GM21576 (cell line): ENCODE results near the gene SLC35G1.

Experiments
- ATAC-seq: cut with Tn5 transposase; IDR thresholded peaks from one replicate; pipeline ENCODE4 v1.9.1; 2021; ENCODE audit warnings: mild to moderate bottlenecking, moderate library complexity; ENCODE audit not compliant: unreplicated experiment

SLC35G1 gene

GRCh38 chr10:93893646-93894515, at the start of gene SLC35G1:
SLC35G1 (plus strand) TSS chr10:93893978; CDS start chr10:93894034, 56 bp downstream.
- ATAC-seq: peak; percentile 89

- no peak for ATAC-seq
Observed at GRCh38 chr10:93844979-93845626, 48.7 kb upstream of the SLC35G1 start.

GRCh38 chr10:93849593-93849992, 44.2 kb upstream of the SLC35G1 start:
- no peak for ATAC-seq

- ATAC-seq: no peak
Observed at GRCh38 chr10:93850031-93851015, 43.5 kb upstream of the SLC35G1 start.

- peak; percentile 58 for ATAC-seq
Observed at GRCh38 chr10:93851169-93851568, 42.6 kb upstream of the SLC35G1 start.

GRCh38 chr10:93852476-93853095, 41.2 kb upstream of the SLC35G1 start:
- ATAC-seq: no peak

- no peak for ATAC-seq
Observed at GRCh38 chr10:93854975-93855374, 38.8 kb upstream of the SLC35G1 start.

GRCh38 chr10:93856349-93857145, 37.2 kb upstream of the SLC35G1 start:
- ATAC-seq: no peak

- no peak for ATAC-seq
Observed at GRCh38 chr10:93859049-93859655, 34.6 kb upstream of the SLC35G1 start.

- no peak for ATAC-seq
Observed at GRCh38 chr10:93861825-93862224, 32.0 kb upstream of the SLC35G1 start.

- no peak for ATAC-seq
Observed at GRCh38 chr10:93865794-93866425, 27.9 kb upstream of the SLC35G1 start.

GRCh38 chr10:93867525-93867924, 26.3 kb upstream of the SLC35G1 start:
- ATAC-seq: no peak

GRCh38 chr10:93871671-93872204, 22.0 kb upstream of the SLC35G1 start:
- ATAC-seq: no peak

GRCh38 chr10:93872375-93873158, 21.2 kb upstream of the SLC35G1 start:
- ATAC-seq: no peak

- no peak for ATAC-seq
Observed at GRCh38 chr10:93873420-93874115, 20.2 kb upstream of the SLC35G1 start.

- no peak for ATAC-seq
Observed at GRCh38 chr10:93874309-93875031, 19.3 kb upstream of the SLC35G1 start.

GRCh38 chr10:93875032-93875358, 18.8 kb upstream of the SLC35G1 start:
- no peak for ATAC-seq
